HEK293T (cell line): ENCODE measurements around the gene MYO15A.

Experiments used
- CTCF ChIA-PET: fragments of 350-600 bp; formaldehyde crosslinking; extraction: SDS; loops from one replicate; lab custom pipeline; 2021; ENCODE audit warnings: antibody characterized with exemption, inconsistent platforms; lab: Yijun Ruan, JAX
- POLR2A ChIA-PET: fragments of 350-600 bp; formaldehyde crosslinking; extraction: SDS; loops from one replicate; lab custom pipeline; 2020; ENCODE audit warnings: antibody characterized with exemption, inconsistent platforms; lab: Yijun Ruan, JAX
- DNase-seq: peaks from one replicate; pipeline ENCODE4 v3.0.0; 2012; ENCODE audit warnings: mixed read lengths; ENCODE audit errors: extremely low spot score
- ARNT ChIP-seq: fragments of 450-650 bp; IDR thresholded peaks from 2 replicates; pipeline ENCODE4 v1.6.1; 2017; ENCODE audit warnings: mild to moderate bottlenecking
- BHLHE40 ChIP-seq: fragments of 450-650 bp; IDR thresholded peaks from 2 replicates; pipeline ENCODE4 v1.6.1; 2016; ENCODE audit warnings: mild to moderate bottlenecking, moderate library complexity, borderline replicate concordance
- CTBP1 ChIP-seq: fragments of 450-650 bp; IDR thresholded peaks from 2 replicates; pipeline ENCODE4 v1.6.1; 2016; ENCODE audit warnings: borderline replicate concordance
- ELF4 ChIP-seq: fragments of 450-650 bp; IDR thresholded peaks from 2 replicates; pipeline ENCODE4 v1.6.1; 2017; ENCODE audit warnings: antibody characterized with exemption
- FOXA1 ChIP-seq: fragments of 450-650 bp; IDR thresholded peaks from 2 replicates; pipeline ENCODE4 v1.6.1; 2016; ENCODE audit warnings: mild to moderate bottlenecking
- FOXK2 ChIP-seq: fragments of 450-650 bp; IDR thresholded peaks from 2 replicates; pipeline ENCODE4 v1.6.1; 2016; ENCODE audit warnings: mild to moderate bottlenecking
- FOXM1 ChIP-seq: fragments of 450-650 bp; IDR thresholded peaks from 2 replicates; pipeline ENCODE4 v1.6.1; 2017; ENCODE audit warnings: mild to moderate bottlenecking, borderline replicate concordance
- HDGF ChIP-seq: fragments of 450-650 bp; IDR thresholded peaks from 2 replicates; pipeline ENCODE4 v1.6.1; 2017; ENCODE audit warnings: antibody characterized with exemption, borderline replicate concordance
- L3MBTL2 ChIP-seq: fragments of 450-650 bp; conservative IDR thresholded peaks from 2 replicates; pipeline ENCODE4 v1.6.1; 2016; ENCODE audit warnings: mild to moderate bottlenecking
- LEF1 ChIP-seq: fragments of 450-650 bp; IDR thresholded peaks from 2 replicates; pipeline ENCODE4 v1.6.1; 2017; ENCODE audit warnings: mild to moderate bottlenecking, borderline replicate concordance
- NFRKB ChIP-seq: fragments of 450-650 bp; IDR thresholded peaks from 2 replicates; pipeline ENCODE4 v1.6.1; 2016; ENCODE audit warnings: mild to moderate bottlenecking, moderate library complexity
- PKNOX1 ChIP-seq: fragments of 450-650 bp; IDR thresholded peaks from 2 replicates; pipeline ENCODE4 v1.6.1; 2016
- SP1 ChIP-seq: fragments of 450-650 bp; IDR thresholded peaks from 2 replicates; pipeline ENCODE4 v1.6.1; 2017
- SUZ12 ChIP-seq: fragments of 450-650 bp; IDR thresholded peaks from 2 replicates; pipeline ENCODE4 v1.6.1; 2016; ENCODE audit warnings: mild to moderate bottlenecking
- TARDBP ChIP-seq: fragments of 450-650 bp; IDR thresholded peaks from 2 replicates; pipeline ENCODE4 v1.6.1; 2016
- ZNF384 ChIP-seq: fragments of 450-650 bp; IDR thresholded peaks from 2 replicates; pipeline ENCODE4 v1.6.1; 2016

MYO15A gene

GRCh38 chr17:18156171-18156975, 47.8 kb downstream of the MYO15A start:
- TF ChIP-seq FOXM1 (no peak), ELF4 (no peak), LEF1 (no peak), SP1 (no peak), TARDBP (no peak), CTBP1 (no peak), PKNOX1 (no peak), FOXA1 (no peak), HDGF (no peak), FOXK2 (no peak), BHLHE40 (no peak)
- CTCF ChIA-PET: interaction anchor here (4.5 kb wide), 1 partner anchor 15 kb away, joined by 24 read pairs; no protein-coding TSS in a partner anchor

GRCh38 chr17:18156976-18157280, 48.4 kb downstream of the MYO15A start:
- ChIA-PET CTCF (no interaction called here), POLR2A (no interaction called here)
- DNase-seq: no peak
- no peak for TF ChIP-seq BHLHE40
- no peak for TF ChIP-seq HDGF
- TF ChIP-seq TARDBP: no peak
- TF ChIP-seq LEF1: no peak
- no peak for TF ChIP-seq CTBP1
- TF ChIP-seq ARNT: no peak
- TF ChIP-seq FOXA1: no peak
- no peak for TF ChIP-seq ELF4
- no peak for TF ChIP-seq NFRKB
- no peak for TF ChIP-seq SUZ12
- TF ChIP-seq FOXM1: no peak
- TF ChIP-seq ZNF384: no peak
- no peak for TF ChIP-seq PKNOX1
- TF ChIP-seq FOXK2: no peak

More at GRCh38 chr17:18156171-18156975, 47.8 kb downstream of the MYO15A start:
- no peak for DNase-seq
- POLR2A ChIA-PET: interaction anchor here (0.9 to 1.3 kb wide), 3 partner anchors 10 to 28 kb away, joined by 3 to 5 read pairs (median 3); partner anchors contain the start of gene ALKBH5

- DNase-seq: no peak
- CTCF ChIA-PET: no interaction called here
- no peak for TF ChIP-seq SP1
- no peak for TF ChIP-seq LEF1
- no peak for TF ChIP-seq FOXM1
- TF ChIP-seq SUZ12: no peak
- TF ChIP-seq TARDBP: no peak
- no peak for TF ChIP-seq FOXA1
- TF ChIP-seq FOXK2: no peak
- TF ChIP-seq CTBP1: no peak
- TF ChIP-seq HDGF: no peak
- no peak for TF ChIP-seq BHLHE40
- POLR2A ChIA-PET: interaction anchor here (0.8 kb wide), 1 partner anchor 27 kb away, joined by 3 read pairs; the partner anchor contains the start of gene ALKBH5
Observed at GRCh38 chr17:18157354-18157985, 48.9 kb downstream of the MYO15A start.

GRCh38 chr17:18158022-18158600, 49.6 kb downstream of the MYO15A start:
- TF ChIP-seq CTBP1: no peak
- TF ChIP-seq ELF4: no peak
- TF ChIP-seq BHLHE40: no peak
- TF ChIP-seq FOXM1: no peak
- TF ChIP-seq FOXK2: no peak
- TF ChIP-seq LEF1: no peak
- TF ChIP-seq ARNT: no peak
- TF ChIP-seq ZNF384: no peak
- TF ChIP-seq NFRKB: no peak
- TF ChIP-seq SP1: no peak
- TF ChIP-seq PKNOX1: no peak
- no peak for TF ChIP-seq L3MBTL2
- TF ChIP-seq TARDBP: no peak
- no peak for TF ChIP-seq FOXA1
- TF ChIP-seq HDGF: no peak
- TF ChIP-seq SUZ12: no peak
- ChIA-PET POLR2A (interaction anchor here (0.8 kb wide), 1 partner anchor 26 kb away, joined by 3 read pairs; the partner anchor contains the start of gene ALKBH5), CTCF (no interaction called here)
- peak; percentile 65 for DNase-seq

- CTCF ChIA-PET: no interaction called here
- DNase-seq: no peak
- TF ChIP-seq CTBP1: no peak
- no peak for TF ChIP-seq NFRKB
- no peak for TF ChIP-seq TARDBP
- no peak for TF ChIP-seq FOXK2
- TF ChIP-seq ZNF384: no peak
- TF ChIP-seq PKNOX1: no peak
- TF ChIP-seq LEF1: no peak
- POLR2A ChIA-PET: interaction anchor here (0.6 kb wide), 1 partner anchor 24 kb away, joined by 4 read pairs; the partner anchor contains the start of gene ALKBH5
Observed at GRCh38 chr17:18159551-18160120, 51.1 kb downstream of the MYO15A start.
